Posterior cingulate gyrus (tissue), 11 donors: ENCODE results near the gene TBCCD1.
A peak's percentile ranks its signal among the peaks of the same experiment; 100 is the strongest.
"Not testable (repeated sequence)": the region's sequence is repeated elsewhere in the genome, so short reads cannot be mapped to it uniquely, and the experiment has no call there.

Source experiments
- DNase-seq, 10 donors: peaks; one replicate each; pipeline versions ENCODE4 v3.0.0 to v3.0.0-alpha.2; 2020 to 2021; ENCODE audit warnings: mixed read lengths in 3 of 10
- intact Hi-C: fragments of 100-400 bp; cut with DNase I; formaldehyde crosslinking; loops from one replicate; pipeline ENCODE4 v1.15.1; 2023

TBCCD1 gene

GRCh38 chr3:186564586-186564985, 2.6 kb downstream of the TBCCD1 start:
- no peak for DNase-seq
- intact Hi-C loops: no loop called here

- DNase-seq: no peak
- intact Hi-C loops: no loop called here
Measured at GRCh38 chr3:186552408-186553031, 14.6 kb downstream of the TBCCD1 start.

- intact Hi-C loops: no loop called here
- no peak for DNase-seq
Measured at GRCh38 chr3:186551387-186551786, 15.8 kb downstream of the TBCCD1 start.

- no peak for DNase-seq
- intact Hi-C loops: no loop called here
Measured at GRCh38 chr3:186549497-186549896, 17.6 kb downstream of the TBCCD1 start.

- DNase-seq: no peak
- intact Hi-C loops: no loop called here
Measured at GRCh38 chr3:186544281-186544680, 22.9 kb downstream of the TBCCD1 start, which contains the start of gene CRYGS. TSS of gene CRYGS (minus strand) at chr3:186544380. CDS start at chr3:186544326, 54 bp downstream.

- intact Hi-C loops: loop anchor here (1.0 to 2.0 kb wide), 2 partner anchors 282 to 564 kb away; no protein-coding TSS in a partner anchor
Measured at GRCh38 chr3:186540835-186541226, 26.3 kb downstream of the TBCCD1 start.

GRCh38 chr3:186540221-186540834, 26.8 kb downstream of the TBCCD1 start:
- intact Hi-C loops: loop anchor here (1.0 to 2.0 kb wide), 2 partner anchors 282 to 563 kb away; no protein-coding TSS in a partner anchor
- DNase-seq: peak in 9 of 10 donors; percentile 47 to 93 (median 80)

More at GRCh38 chr3:186540835-186541226, 26.3 kb downstream of the TBCCD1 start:
- DNase-seq: no peak

- no peak for DNase-seq
- intact Hi-C loops: no loop called here
Measured at GRCh38 chr3:186538779-186539178, 28.4 kb downstream of the TBCCD1 start.

GRCh38 chr3:186536883-186537844, 30.0 kb downstream of the TBCCD1 start:
- intact Hi-C loops: no loop called here
- DNase-seq: no peak

GRCh38 chr3:186534113-186534669, 32.9 kb downstream of the TBCCD1 start:
- intact Hi-C loops: no loop called here
- DNase-seq: no peak

- no peak for DNase-seq
- intact Hi-C loops: no loop called here
Measured at GRCh38 chr3:186532598-186533072, 34.5 kb downstream of the TBCCD1 start.

GRCh38 chr3:186531694-186532093, 35.4 kb downstream of the TBCCD1 start:
- intact Hi-C loops, DNase-seq: not testable (repeated sequence)

GRCh38 chr3:186530415-186530814, 36.7 kb downstream of the TBCCD1 start:
- DNase-seq: no peak
- intact Hi-C loops: no loop called here

- peak in 2 of 10 donors; percentile 32 to 83 for DNase-seq
- intact Hi-C loops: no loop called here
Measured at GRCh38 chr3:186529201-186529999, 37.7 kb downstream of the TBCCD1 start.

- intact Hi-C loops: no loop called here
- DNase-seq: peak in 1 of 10 donors; percentile 82
Measured at GRCh38 chr3:186526256-186526606, 40.9 kb downstream of the TBCCD1 start.

GRCh38 chr3:186525369-186526255, 41.5 kb downstream of the TBCCD1 start:
- intact Hi-C loops: no loop called here
- DNase-seq: no peak

- no peak for DNase-seq
- intact Hi-C loops: no loop called here
Measured at GRCh38 chr3:186524616-186525015, 42.5 kb downstream of the TBCCD1 start.

GRCh38 chr3:186523434-186523833, 43.7 kb downstream of the TBCCD1 start:
- intact Hi-C loops: no loop called here
- no peak for DNase-seq

GRCh38 chr3:186523022-186523421, 44.1 kb downstream of the TBCCD1 start:
- intact Hi-C loops: no loop called here

More at GRCh38 chr3:186523022-186523421, 44.1 kb downstream of the TBCCD1 start:
- DNase-seq: no peak
